HG03066 (cell line): ENCODE measurements around the gene FABP2.
"Not testable (repeated sequence)": the region's sequence is repeated elsewhere in the genome, so short reads cannot be mapped to it uniquely, and the experiment has no call there.

Experiments
- ATAC-seq: cut with Tn5 transposase; IDR thresholded peaks from one replicate; pipeline ENCODE4 v1.9.1; 2021; ENCODE audit warnings: low read depth; ENCODE audit not compliant: unreplicated experiment

Gene FABP2

GRCh38 chr4:119313237-119313636 is 8.7 kb downstream of the FABP2 start:
- ATAC-seq = no peak

- ATAC-seq = no peak
Observed at GRCh38 chr4:119310826-119311225, 11.1 kb downstream of the FABP2 start.

- ATAC-seq = no peak
Observed at GRCh38 chr4:119307606-119308005, 14.3 kb downstream of the FABP2 start.

GRCh38 chr4:119304431-119304830 is 17.5 kb downstream of the FABP2 start:
- no peak for ATAC-seq

- ATAC-seq = no peak
Observed at GRCh38 chr4:119303587-119304305, 18.2 kb downstream of the FABP2 start.

- ATAC-seq = no peak
Observed at GRCh38 chr4:119302073-119302832, 19.7 kb downstream of the FABP2 start.

- ATAC-seq = peak; percentile 91
Observed at GRCh38 chr4:119300101-119300978, 21.6 kb downstream of the FABP2 start.

- ATAC-seq = peak; percentile 61
Observed at GRCh38 chr4:119299741-119300100, 22.2 kb downstream of the FABP2 start.

GRCh38 chr4:119299260-119299671 is 22.7 kb downstream of the FABP2 start:
- ATAC-seq = no peak

- no peak for ATAC-seq
Observed at GRCh38 chr4:119297795-119298194, 24.1 kb downstream of the FABP2 start.

- ATAC-seq = no peak
Observed at GRCh38 chr4:119296356-119296755, 25.6 kb downstream of the FABP2 start.

GRCh38 chr4:119290598-119290997 is 31.3 kb downstream of the FABP2 start:
- no peak for ATAC-seq

GRCh38 chr4:119289313-119289712 is 32.6 kb downstream of the FABP2 start:
- ATAC-seq = no peak

- ATAC-seq = no peak
Observed at GRCh38 chr4:119286377-119287002, 35.4 kb downstream of the FABP2 start.

GRCh38 chr4:119284876-119285780 is 36.8 kb downstream of the FABP2 start:
- ATAC-seq = peak; percentile 72

GRCh38 chr4:119281393-119281792 is 40.5 kb downstream of the FABP2 start:
- ATAC-seq = no peak

- ATAC-seq = not testable (repeated sequence)
Observed at GRCh38 chr4:119279945-119280344, 42.0 kb downstream of the FABP2 start.

GRCh38 chr4:119279541-119279940 is 42.4 kb downstream of the FABP2 start:
- ATAC-seq = not testable (repeated sequence)

GRCh38 chr4:119271361-119272085 is 50.4 kb downstream of the FABP2 start:
- ATAC-seq = no peak
